BE2C (cell line): ENCODE results near the gene CRYGN.

Experiments used
- DNase-seq: peaks from one replicate; pipeline ENCODE4 v3.0.0-alpha.2; 2020
- H3K27me3 ChIP-seq: fragments of 250-450 bp; sonication (Bioruptor Pico); 2 replicates; pipeline ENCODE4 v1.5.1; 2020; ENCODE audit warnings: mild to moderate bottlenecking
- H3K36me3 ChIP-seq: fragments of 250-450 bp; sonication (Bioruptor Pico); 2 replicates; pipeline ENCODE4 v1.5.1; 2020; ENCODE audit warnings: mild to moderate bottlenecking
- H3K4me1 ChIP-seq: fragments of 250-450 bp; sonication (Bioruptor Pico); 2 replicates; pipeline ENCODE4 v1.5.1; 2020
- H3K4me3 ChIP-seq: 2 replicates; pipeline ENCODE4 v1.5.1; 2011; ENCODE audit warnings: low read depth, low read length
- H3K9me3 ChIP-seq: fragments of 250-450 bp; sonication (Bioruptor Pico); 2 replicates; pipeline ENCODE4 v1.5.1; 2020
- CTCF ChIP-seq: IDR thresholded peaks from 2 replicates; pipeline ENCODE4 v1.5.1; 2012; ENCODE audit warnings: mild to moderate bottlenecking, low read depth, low read length

CRYGN gene

DNA sequence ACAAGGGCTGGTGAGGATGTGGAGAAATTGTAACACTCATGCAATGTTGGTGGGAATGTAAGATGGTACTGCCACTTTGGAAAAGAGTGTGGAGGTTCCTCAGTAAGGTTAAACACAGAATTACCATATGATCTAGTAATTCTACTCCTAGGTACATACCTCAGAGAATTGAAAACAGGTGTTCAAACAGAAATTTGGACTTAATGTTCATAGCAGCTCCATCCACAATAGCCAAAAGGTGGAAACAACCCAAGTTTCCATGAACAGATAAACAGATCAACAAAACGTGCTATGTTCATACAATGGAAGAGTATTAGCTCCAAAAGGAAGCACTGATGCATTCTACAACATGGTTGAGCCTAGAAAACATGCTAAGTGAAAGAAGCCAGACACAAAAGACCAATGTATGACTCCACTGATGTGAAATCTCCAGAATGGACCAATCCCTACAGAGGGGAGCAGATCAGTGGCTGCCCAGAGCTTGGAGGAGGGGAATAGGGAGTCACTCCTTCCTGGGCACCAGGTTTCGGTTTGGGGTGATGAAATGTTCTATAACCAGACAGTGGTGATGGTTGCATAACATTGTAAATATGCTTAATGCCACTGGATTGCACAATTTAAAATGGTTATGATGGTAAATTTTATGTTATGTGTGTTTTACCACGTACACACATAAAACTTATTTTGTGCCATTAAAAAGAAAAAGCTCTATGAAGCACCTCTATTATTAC lies 24.4 kb downstream of the CRYGN start:
- H3K36me3 ChIP-seq, result no peaks in the 10 kb centered on the region
- TF ChIP-seq CTCF, result no peak

DNA sequence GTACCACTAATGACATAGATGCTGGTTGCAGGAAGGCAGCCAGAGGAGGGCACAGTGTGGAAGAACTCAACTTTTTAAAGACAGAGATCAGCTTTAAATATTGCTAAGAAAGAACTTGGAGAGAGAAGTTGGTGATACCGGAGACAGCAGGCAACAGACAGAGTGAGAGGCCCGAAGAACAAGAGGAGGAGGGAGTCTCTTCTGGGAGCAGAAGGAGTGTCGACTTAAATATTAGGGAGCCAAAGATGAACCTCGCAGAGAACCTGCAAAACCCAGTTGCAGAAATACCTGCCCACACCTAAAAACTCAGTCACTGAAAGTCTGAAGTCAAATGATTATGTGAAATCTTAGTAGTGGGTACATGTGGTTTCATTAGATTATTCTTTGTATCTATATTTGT lies 26.7 kb downstream of the CRYGN start:
- no peaks in the 10 kb centered on the region for H3K4me1 ChIP-seq
- H3K27me3 ChIP-seq, result peaks cover 54% of the 10 kb centered on the region
- H3K36me3 ChIP-seq, result no peaks in the 10 kb centered on the region
- TF ChIP-seq CTCF, result no peak
- H3K9me3 ChIP-seq, result no peaks in the 10 kb centered on the region
- no peak for DNase-seq
- no peak overlapping the region for H3K4me3 ChIP-seq

More for the DNA sequence above, 24.4 kb downstream of the CRYGN start:
- H3K4me3 ChIP-seq, result no peak overlapping the region
- no peaks in the 10 kb centered on the region for H3K9me3 ChIP-seq
- no peaks in the 10 kb centered on the region for H3K4me1 ChIP-seq
- no peak for DNase-seq
- H3K27me3 ChIP-seq, result peaks cover 31% of the 10 kb centered on the region

GRCh38 chr7:151412318-151412717 lies 27.6 kb downstream of the CRYGN start:
- Histone ChIP-seq H3K9me3 (no peaks in the 10 kb centered on the region), H3K27me3 (peaks cover 55% of the 10 kb centered on the region)

GRCh38 chr7:151411551-151411950 lies 28.4 kb downstream of the CRYGN start:
- no peak for DNase-seq
- Histone ChIP-seq H3K4me3 (no peak overlapping the region), H3K9me3 (no peaks in the 10 kb centered on the region), H3K27me3 (peaks cover 55% of the 10 kb centered on the region), H3K4me1 (no peaks in the 10 kb centered on the region), H3K36me3 (no peaks in the 10 kb centered on the region)
- TF ChIP-seq CTCF, result peak; percentile 11; the same call in 1 of the 2 replicates

More at GRCh38 chr7:151412318-151412717, 27.6 kb downstream of the CRYGN start:
- no peak for TF ChIP-seq CTCF
- Histone ChIP-seq H3K4me3 (no peak overlapping the region), H3K36me3 (no peaks in the 10 kb centered on the region), H3K4me1 (no peaks in the 10 kb centered on the region)
- no peak for DNase-seq

DNA sequence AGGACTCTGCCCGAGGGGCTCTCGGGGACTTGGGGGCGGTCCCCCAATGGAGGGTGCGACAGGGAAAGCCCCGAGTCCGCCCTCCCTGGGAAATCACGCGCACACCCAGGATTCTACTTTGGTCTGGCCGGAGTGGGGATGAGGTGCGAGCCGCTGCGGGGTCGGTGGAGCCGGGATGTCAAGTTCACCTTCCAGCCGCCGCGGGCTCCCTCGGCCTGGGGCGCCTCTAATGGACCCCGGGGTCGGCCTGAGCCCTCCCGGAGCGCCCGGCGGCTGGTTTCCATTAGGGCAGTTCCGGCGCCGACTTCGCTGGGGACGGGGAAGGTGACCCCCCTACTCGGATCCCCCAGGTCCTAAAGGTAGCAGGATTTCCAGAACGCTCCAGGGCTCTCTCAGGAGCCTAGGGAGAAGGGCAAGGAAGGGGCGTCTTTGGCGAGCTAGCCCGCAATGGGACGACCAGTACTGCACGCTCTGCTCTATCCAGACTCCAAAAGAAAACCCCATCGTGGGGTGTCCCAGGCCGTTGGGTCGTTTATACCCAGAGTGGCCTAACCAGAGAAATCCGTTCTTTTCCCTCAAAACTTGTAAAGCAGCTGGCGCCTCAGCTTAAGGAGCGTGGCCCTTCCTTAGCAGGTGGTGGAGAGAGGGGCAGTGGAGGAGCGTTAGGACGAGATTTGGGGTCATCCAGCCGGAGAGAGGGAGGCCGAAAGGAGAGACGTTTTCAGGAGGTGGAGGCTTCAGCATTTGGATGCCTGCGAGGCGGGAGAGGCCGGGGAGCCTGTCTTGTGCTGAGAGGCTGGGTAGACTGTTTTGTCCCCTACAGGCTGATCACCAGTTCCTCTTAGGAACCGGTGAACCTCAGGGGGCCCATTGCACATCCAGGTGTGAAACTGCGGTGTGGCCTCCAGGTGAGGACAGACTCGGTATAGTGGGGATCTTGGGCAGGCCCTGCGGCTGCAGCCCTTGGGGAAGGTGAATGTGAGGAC lies 29.2 kb downstream of the CRYGN start:
- H3K27me3 ChIP-seq, result peaks cover 52% of the 10 kb centered on the region
- H3K4me1 ChIP-seq, result no peaks in the 10 kb centered on the region
- H3K36me3 ChIP-seq, result no peaks in the 10 kb centered on the region
- no peak for TF ChIP-seq CTCF
- peak; percentile 42 for DNase-seq
- H3K4me3 ChIP-seq, result peak overlapping the region; percentile 59
- H3K9me3 ChIP-seq, result no peaks in the 10 kb centered on the region
